ENCODE results near the gene VSTM5. TPM values are rescaled to one million over a fixed set of nuclear protein-coding genes. Genes with fewer than 3 reads are reported as not detected.

The VSTM5 gene
- total RNA-seq, 1 experiment from 2014 or later: not detected

- TF ChIP-seq JUND (IDR thresholded peaks at IDR 0.05) (no peak), ZBTB33 (IDR thresholded peaks at IDR 0.05; ENCODE audit: extremely low read depth, insufficient replicate concordance, low read length) (no peak), YY1 (IDR thresholded peaks at IDR 0.05; ENCODE audit: extremely low read depth, insufficient replicate concordance, low read depth, low read length) (no peak), ATF3 (IDR thresholded peaks at IDR 0.05) (no peak)
Observed at GRCh38 chr11:93858121-93858775, 7.8 kb upstream of the VSTM5 start (continued).

GRCh38 chr11:93857413-93858120 is 7.1 kb upstream of the VSTM5 start:
- Histone ChIP-seq H3K27ac (ENCODE audit: low read depth, low read length) (no peak overlapping the region), H3K79me2 (ENCODE audit: insufficient read depth, low read length) (no peaks in the 10 kb centered on the region), H3K4me2 (ENCODE audit: low read length) (no peak overlapping the region), H3K4me3 (replicated peaks in 1 of 2; ENCODE audit: low read depth in 1 of 2, low read length in 2 of 2) (no peak overlapping the region), H3K4me1 (ENCODE audit: control insufficient read depth in 1 of 2, insufficient read depth in 2 of 2, low read length in 2 of 2) (no peaks in the 10 kb centered on the region), H2AFZ (ENCODE audit: low read depth, low read length, poor library complexity, severe bottlenecking) (no peak overlapping the region), H3K36me3 (ENCODE audit: control insufficient read depth in 1 of 2, insufficient read depth in 2 of 2, low read length in 2 of 2) (no peaks in the 10 kb centered on the region), H4K20me1 (ENCODE audit: insufficient read depth) (no peaks in the 10 kb centered on the region), H3K27me3 (ENCODE audit: insufficient read depth, low read length) (no peaks in the 10 kb centered on the region), H3K9ac (ENCODE audit: low read length) (no peak overlapping the region), H3K9me3 (ENCODE audit: control insufficient read depth in 1 of 2, insufficient read depth in 1 of 2, low read depth in 1 of 2, low read length in 2 of 2) (no peaks in the 10 kb centered on the region), H3K9me2 (ENCODE audit: insufficient read depth) (no peaks in the 10 kb centered on the region; the same call in 1 of the 2 replicates)
- intact Hi-C loops (cut with micrococcal nuclease): no loop called here
- no TSS peak for BruUV-seq (replicated peaks)
- DNase-seq (ENCODE audit: low read depth, low spot score) (no peak), ATAC-seq (no peak)
- CTCF ChIA-PET: no interaction called here
- POLR2A ChIA-PET: no interaction called here
- RAD21 ChIA-PET (ENCODE audit: low non-redundant PET in 1 of 2, low total read pairs in 2 of 2, uncharacterized antibody in 2 of 2, unreplicated experiment in 2 of 2): no interaction called here
- TF ChIP-seq FOSL1 (IDR thresholded peaks at IDR 0.05; ENCODE audit: low read depth) (no peak), CBX3 (IDR thresholded peaks at IDR 0.05; ENCODE audit: low read depth) (no peak), EGR1 (IDR thresholded peaks at IDR 0.05; ENCODE audit: low read depth) (no peak), ZFX (IDR thresholded peaks at IDR 0.05) (no peak), SRF (IDR thresholded peaks at IDR 0.05; ENCODE audit: low read depth) (no peak), REST (IDR thresholded peaks at IDR 0.05; ENCODE audit: low read depth) (no peak), ZNF274 (IDR thresholded peaks at IDR 0.05; ENCODE audit: low read depth, low read length) (no peak), ATF3 (IDR thresholded peaks at IDR 0.05) (no peak), POLR2A (IDR thresholded peaks at IDR 0.05; ENCODE audit: borderline replicate concordance, extremely low read depth, insufficient read depth, insufficient read length) (no peak), TCF7L2 (IDR thresholded peaks at IDR 0.05; ENCODE audit: borderline replicate concordance, extremely low read depth, insufficient read depth, insufficient read length) (no peak), EZH2 (IDR thresholded peaks at IDR 0.05) (no peak), CTCF (IDR thresholded peaks at IDR 0.05 in 2 of 3, conservative IDR thresholded peaks at IDR 0.05 in 1 of 3; ENCODE audit: borderline replicate concordance in 1 of 3, insufficient read depth in 1 of 3, low read depth in 2 of 3, low read length in 2 of 3) (no peak), POLR2AphosphoS5 (IDR thresholded peaks at IDR 0.05; ENCODE audit: low read depth, low read length) (no peak)

All from HCT116 (cell line).